ENCODE results near the gene B4GAT1.
A peak's percentile ranks its signal among the peaks of the same experiment; 100 is the strongest.
"Not testable (repeated sequence)": the region's sequence is repeated elsewhere in the genome, so short reads cannot be mapped to it uniquely, and the experiment has no call there.

Gene B4GAT1

GRCh38 chr11:66362481-66363147, 15.2 kb upstream of the B4GAT1 start:
- no peak for DNase-seq

DNA sequence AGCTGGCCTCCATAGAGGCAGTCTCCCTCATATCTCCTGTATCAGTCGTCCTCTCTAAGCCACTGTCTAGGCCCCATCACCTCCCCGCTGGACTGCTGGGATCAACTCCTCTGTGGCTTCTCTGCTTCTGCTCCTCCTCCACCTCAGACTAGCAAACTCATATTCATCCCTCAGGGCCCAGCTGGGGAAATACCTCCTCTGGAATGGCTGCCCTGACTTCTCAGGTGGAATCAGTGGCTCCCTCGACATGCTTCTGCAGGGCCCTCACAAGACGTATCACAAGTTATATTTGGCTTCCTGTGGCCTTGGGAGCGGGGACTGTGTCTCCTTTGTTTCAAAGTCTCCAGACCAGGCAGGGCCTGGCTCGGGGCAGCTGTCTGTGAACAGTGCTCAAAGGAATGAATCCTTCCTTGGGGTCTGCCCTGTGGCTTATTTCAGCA, 14.1 kb upstream of the B4GAT1 start:
- no peak for DNase-seq

GRCh38 chr11:66360406-66361073, 13.1 kb upstream of the B4GAT1 start:
- DNase-seq = no peak

GRCh38 chr11:66359662-66360087, 12.2 kb upstream of the B4GAT1 start:
- no peak for DNase-seq

- not testable (repeated sequence) for DNase-seq
Observed at GRCh38 chr11:66350560-66351235, 3.3 kb upstream of the B4GAT1 start.

- no peak for DNase-seq
Observed at GRCh38 chr11:66349084-66349386, 1.6 kb upstream of the B4GAT1 start.

DNA sequence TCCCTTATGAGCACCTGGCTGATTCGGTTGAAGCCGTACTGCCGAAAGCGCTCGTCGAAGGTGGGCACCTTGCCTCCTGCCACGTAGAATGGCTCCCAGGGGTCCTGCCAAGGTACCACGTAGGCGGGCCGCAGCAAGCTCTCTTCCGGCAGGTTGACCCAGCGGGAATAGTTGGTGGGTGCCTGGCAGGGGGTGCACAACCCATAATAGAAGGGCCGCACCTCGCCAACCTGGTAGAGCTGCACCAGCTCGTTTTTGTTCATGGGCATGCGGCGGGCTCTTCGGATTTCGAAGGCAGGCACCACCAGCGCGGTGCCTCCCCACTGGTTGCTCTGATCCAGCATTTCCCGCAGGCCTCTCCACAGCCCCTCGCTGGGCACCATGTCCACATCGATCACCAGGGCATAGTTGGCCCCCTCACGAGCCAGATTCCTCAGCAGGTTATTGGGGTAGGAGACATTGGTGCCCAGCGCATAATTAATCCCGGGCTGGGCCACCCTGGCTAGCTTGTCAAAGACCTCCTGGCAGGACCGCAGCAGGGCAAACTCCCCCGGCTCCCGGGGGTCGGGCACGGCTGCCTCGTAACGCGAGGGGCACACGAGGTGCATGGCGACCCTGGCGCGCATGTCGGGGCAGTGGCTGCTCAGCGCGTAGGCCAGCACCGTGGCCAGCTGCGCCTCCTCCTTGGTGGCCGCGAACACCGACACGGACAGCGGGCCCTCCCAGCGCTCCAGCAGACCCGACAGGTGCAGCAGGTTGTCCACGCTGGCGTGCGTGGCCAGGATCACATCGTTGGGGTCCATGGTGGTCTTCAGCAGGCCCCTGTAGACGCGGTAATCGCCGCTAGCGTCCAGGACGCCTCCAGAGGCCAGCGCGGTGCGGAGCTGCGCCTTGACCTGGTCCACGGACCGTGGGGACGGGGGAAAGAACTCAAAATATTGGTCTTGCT, 679 bp downstream of the B4GAT1 start:
- no peak for DNase-seq

GRCh38 chr11:66345316-66345649, 2.1 kb downstream of the B4GAT1 start:
- DNase-seq = no peak

DNA sequence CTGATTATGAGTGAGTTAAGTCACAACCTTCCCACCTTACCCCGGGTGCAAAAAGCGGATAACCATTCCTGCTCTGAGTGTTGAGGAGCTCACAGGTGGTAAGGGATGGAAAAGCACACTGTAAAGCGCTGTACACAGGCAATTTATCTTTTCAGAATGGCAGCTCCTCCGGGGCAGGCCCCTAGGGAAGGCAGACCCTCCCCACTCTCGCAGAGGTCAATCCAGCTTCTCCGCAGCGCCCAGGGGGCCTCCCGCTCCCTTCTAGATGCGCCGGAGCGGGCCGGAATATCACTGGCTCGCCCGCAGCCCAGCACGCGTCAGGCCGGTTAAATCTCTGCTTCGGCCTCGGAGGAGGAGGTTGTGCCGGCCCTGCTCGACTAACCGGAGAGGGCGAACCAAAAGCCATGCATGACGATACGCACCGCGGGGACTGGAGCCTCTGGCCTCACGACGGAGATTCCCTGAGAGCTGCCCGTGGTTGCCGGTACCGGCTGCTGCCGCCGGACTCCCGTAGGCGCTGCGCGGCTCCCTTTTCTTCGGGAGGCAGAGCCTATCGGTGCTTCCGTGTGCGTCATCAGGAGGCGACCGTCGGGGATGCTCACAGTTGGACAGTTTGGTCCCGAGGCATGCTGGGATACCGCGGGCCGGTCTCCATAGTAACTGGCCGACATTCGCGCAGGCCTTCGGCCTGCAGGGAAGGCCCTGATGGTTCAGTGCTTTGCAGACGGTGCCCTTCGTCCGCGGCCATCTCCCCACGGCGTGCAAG, 2.7 kb downstream of the B4GAT1 start, which contains the start of gene BRMS1:
Gene BRMS1 (minus strand): TSS at position 555 of the 766 bp plus-strand sequence. CDS start 2,870 bp downstream, outside the sequence.
- peak; percentile 93 for DNase-seq

DNA sequence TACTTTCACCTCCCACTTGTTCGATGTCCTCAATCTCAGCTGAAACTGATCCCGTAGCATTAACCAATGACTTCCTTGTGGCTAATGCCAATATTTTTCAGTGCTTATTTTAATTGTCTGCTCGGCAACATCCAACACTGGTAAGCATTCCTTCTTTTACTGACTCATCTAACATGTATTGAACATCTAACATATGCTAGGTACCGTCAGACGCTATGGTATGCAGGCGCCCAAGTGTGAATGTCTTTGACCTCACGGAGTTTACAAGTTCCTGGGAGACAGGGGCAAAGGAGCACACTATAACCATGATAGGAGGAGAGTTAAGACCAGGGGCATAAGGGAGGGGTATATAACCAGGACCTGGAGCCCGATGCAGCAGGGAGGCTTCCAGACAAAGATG, 4.3 kb downstream of the B4GAT1 start:
- DNase-seq = no peak

DNA sequence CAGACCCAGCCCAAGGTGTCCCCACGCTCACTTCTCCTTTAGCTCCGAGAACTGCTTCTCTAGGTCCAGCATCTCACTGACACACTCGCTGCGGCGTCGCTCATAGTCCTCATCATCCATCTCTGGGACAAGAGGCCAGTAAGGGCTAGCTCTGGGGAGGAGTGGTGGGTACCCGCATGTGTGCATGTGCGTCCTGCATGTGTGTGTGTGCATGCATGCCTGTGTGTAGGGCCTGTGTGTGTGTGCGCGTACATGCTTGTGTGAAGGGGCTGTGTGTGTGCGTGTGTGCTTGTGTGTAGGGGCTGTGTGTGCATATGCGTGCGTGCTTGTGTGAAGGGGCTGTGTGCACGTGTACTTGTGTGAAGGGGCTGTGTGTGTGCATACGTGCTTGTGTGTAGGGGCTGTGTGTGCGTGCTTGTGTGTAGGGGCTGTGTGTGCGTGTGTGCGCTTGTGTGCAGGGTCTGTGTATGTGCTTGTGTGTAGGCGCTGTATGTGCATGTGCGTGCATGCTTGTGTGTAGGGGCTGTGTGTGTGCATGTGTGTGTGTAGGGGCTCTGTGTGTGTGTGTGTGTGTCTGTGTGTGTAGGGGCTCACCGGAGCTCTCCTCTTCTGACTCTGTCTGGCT, 5.8 kb downstream of the B4GAT1 start:
- no peak for DNase-seq

DNA sequence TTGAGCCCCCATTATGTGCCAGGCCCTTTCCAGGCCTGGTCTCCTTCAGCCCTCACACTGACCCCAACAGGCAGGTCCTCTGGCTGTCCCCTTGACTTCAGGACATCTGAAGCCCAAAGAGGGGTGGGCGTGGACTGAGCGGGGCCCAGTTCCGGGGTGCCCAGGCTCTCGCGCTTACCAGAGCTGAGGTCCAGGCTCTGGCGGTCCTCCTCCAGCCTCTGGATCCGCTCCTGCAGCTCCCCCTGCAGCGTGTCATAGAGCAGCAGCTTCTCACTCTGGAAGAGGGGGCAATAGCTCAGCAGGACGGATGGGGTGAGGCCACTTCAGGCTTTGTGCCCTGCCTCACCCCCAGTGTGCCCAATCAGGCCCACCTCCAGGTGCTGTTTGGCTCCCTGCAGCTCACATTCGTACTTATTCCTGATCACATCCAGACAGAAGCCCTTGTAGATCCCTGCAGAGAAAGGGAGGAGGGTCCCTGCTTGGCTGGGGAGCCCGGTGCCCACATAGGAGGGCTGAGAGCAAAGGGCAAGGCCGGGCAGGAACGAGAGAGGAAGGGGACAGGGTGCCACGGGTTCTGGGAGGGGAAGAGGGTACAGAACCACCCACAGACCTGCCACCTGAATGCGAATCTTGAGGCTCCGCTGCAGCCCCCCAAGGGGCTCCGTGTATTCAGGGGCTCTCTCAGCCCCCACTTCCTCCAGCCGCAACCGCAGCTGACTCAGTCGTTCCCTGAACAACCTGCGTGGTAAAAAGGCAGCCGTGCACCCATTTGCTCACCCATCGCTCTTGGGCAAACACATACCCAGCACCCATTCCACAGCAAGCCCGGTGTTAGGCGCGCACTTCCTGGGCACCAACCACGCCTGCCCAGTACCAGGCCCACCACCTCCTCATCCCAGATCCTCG, 6.6 kb downstream of the B4GAT1 start:
- no peak for DNase-seq

GRCh38 chr11:66339686-66340483, 7.5 kb downstream of the B4GAT1 start:
- no peak for DNase-seq

GRCh38 chr11:66339162-66339675, 8.2 kb downstream of the B4GAT1 start:
- no peak for DNase-seq

- DNase-seq = no peak
Observed at GRCh38 chr11:66338276-66339161, 8.9 kb downstream of the B4GAT1 start.

- no peak for DNase-seq
Observed at GRCh38 chr11:66337103-66337899, 10.1 kb downstream of the B4GAT1 start.

GRCh38 chr11:66336234-66337102, 11.0 kb downstream of the B4GAT1 start, which contains the start of gene RIN1:
Gene RIN1, minus strand, starts transcription at chr11:66336434. Its CDS starts 32 bp downstream, at chr11:66336402.
- peak; percentile 92 for DNase-seq

Data from NCI-H2171 (cell line).